GM19324 (cell line): Measurements from ENCODE around the gene CDKN2B.

Source experiments
- ATAC-seq: cut with Tn5 transposase; IDR thresholded peaks from one replicate; pipeline ENCODE4 v1.9.1; 2021; ENCODE audit warnings: mild to moderate bottlenecking, moderate library complexity; ENCODE audit not compliant: unreplicated experiment, low FRiP score

Gene CDKN2B

DNA sequence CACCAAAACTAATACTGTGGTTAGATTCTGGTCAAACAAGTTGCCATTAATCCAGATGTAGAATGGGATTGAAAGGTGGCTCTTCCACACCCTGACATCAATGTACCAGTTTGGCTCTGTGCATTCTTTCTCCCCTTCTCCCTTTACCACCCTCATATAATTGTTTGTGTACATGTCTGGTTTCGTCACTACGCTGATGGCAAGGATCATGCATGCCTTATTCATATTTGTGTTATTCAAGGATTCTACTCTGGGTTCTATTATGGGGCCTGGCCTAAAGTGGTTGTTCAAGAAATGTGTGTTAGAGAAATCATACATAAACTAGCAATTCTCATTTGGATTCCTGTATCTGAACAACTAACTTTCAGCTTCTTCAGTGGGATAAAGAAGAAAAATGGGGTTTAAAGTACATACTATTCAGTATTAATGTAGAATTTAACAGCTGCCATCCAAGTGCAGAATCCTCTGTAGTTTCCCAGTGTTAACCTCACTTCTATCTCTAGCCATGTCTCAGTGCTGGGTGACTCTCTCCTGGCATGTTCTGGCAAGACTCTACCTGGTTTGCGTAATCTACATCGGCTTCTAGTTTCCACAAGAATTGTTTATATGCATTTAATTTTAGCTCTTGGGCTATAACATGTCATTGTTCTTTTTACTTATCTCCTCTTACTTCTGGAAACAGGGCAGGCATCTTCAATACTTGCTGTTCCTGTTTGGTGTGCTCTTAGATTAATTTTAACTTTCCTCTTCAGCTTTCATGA lies 27.9 kb upstream of the CDKN2B start:
- ATAC-seq: no peak

DNA sequence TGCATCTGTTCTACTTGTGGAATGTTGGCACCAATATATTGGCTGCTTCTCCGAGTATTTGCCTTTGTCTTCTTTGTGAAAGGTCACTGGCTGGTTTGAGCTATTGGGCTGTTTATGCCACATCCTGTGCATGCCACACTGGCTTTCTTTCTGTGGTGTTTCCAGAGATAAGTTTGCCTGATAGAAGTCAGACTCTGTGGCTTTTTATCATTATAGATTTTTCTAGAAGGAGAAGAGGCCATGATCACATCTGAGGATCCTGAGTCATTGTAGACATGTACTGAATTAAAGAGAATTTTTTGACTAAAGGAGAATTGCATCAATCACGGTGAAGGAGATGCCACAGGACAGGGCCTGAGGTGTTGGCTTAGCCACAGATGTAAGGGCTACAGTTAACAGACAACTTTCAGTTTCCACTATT lies 26.5 kb upstream of the CDKN2B start:
- ATAC-seq: no peak

DNA sequence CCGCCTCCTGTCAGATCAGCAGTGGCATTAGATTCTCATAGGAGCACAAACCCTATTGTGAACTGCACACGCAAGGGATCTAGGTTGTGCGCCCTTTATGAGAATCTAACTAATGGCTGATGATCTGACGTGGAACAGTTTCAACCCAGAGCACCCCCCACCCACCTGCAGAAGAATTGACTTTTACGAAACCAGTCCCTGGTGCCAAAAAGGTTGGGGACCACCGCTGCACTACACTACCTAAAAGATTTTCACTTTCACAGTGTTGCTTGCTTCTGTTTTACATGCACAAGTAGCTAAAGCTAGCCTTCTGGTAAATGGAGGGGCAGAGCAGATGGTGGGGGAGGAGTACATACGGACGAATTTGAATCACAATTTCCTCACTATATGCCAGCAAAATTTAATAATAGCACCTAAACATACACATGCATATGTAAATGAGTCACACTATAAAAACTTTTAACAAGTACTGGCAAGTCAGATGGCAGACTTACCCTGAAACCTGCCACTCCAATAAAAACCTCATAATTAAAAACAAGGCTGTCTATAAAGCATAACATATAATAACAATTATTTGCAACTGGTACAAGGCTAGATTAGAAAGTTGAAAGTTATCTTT lies 24.0 kb upstream of the CDKN2B start:
- peak; percentile 29 for ATAC-seq

DNA sequence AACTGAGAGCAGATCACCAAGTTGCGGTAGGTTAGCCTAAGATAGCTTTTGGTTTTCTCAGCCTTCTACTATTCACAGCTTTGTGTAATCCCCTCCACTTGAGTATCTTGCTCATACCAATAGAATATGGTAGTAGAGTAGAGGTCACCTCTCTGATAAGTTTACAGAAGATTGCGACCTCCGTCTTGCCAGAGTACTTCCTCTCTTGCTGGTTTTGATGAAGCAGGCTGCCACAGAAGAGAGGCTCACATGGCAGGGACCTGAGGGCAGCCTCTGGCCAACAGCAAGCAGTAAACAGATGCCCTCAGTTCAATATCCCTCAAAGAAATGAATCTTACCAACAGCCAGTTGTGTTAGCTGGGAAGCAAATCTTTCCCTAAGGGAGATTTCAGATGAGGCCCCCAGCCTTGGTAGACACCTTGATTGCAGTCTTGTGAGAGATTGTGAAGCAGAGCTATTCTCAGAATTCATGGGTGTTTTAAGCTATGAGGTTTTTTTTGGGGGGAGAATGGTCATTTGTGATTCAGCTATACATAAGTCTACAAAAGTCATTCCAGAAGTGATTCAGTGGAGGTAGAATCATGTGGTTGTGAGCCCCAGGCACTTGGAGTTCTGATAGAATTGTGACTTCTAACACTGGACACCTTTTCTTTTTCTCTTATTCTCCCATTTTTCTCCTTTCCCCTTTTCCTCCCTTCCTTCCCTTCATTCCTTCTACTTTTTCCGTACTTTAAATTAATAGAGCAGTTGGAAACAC lies 22.7 kb upstream of the CDKN2B start:
- ATAC-seq: no peak

DNA sequence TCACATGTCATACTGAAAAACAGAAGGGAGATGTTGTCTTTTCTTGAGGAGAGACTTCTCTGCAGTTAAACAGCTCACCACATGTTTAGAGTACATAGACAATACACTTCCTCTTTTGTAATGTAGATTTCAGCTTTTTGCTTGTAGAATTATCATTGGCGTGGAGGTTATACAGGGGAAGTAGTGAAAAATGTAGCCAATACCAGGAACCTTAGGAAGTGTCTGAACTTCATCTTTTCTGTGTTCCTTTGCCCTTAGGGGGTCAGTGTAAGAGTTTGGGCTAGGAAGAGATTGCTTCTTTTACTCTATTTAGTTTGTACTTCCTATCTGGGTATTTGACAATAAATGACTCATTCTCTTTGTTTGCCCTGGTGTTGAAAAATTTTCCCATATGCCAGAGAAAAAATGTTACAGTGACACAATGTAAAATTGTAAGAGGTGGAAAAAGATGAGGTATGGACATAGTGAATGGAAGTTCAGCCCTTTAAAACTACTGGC lies 21.0 kb upstream of the CDKN2B start:
- ATAC-seq: peak; percentile 56

DNA sequence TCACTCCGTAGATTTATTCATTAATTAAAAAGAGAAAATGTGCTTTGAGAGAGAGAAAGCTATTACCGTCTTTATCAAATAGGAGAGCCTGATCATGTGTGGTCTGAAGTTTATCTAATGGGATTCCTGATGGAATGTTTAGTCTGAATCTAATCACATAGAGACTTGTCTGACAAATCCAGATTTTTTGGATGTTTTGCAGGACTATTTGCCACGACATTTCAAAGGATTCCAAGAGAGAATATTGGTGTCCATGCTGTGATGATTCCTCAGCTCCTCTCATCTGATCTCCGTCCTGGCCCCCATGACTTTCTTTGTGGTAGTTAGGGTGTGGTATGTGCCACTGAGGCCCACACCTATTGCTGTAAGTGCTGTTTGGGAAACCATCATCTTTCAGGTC lies 20.1 kb upstream of the CDKN2B start:
- ATAC-seq: no peak

DNA sequence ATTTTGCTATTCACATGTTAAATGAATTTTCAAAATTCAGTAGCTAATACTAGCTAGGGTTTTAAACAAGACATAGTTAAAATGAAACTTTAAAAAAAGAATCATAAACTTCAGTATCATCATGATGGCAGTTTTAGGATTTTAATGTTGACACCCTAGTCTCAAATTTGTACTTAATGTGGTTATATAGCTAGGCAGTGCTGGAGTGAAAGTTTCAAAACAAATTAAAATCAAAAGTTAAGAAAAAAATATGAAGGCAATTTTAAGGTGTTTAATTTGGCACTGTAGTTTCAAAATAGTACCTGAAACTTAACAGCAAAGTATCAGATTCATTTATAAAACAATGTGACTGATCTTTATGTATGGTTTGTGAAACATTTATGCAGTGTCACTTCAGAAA lies 19.3 kb upstream of the CDKN2B start:
- no peak for ATAC-seq

DNA sequence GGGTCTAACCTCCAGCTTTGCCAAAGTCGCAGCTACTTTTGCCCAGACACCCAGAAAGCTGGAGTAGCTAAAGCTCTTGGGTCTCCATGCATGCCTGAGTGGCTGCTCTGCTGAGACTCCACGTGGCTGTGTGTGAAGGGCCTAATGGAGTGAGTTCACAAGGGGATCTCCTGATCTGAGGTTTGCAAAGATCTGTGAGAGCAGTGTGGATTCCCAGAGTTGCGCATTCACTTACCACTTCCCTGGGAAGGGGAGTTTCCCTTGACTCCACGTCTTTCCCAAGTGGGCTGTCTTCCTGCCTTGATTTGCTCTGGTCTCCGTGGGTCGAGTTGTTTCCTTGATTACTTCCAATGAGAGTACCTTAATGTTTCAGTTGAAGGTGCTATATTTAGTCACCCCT lies 17.6 kb upstream of the CDKN2B start:
- ATAC-seq: no peak

DNA sequence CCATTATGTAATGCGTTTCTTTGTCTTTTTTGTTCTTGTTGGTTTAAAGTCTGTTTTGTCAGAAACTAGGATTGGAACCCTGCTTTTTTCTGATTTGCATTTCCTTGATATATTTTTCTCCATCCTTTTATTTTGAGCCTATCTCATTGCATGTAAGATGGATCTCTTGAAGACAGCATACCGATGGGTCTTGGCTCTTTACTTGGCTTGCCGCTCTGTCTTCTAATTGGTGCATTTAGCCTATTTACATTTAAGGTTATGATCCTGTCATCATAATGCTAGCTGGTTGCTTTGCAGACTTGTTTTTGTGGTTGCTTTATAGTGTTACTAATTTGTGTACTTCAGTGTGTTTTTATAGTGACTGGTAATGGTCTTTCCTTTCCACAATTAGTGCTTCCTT lies 13.3 kb upstream of the CDKN2B start:
- no peak for ATAC-seq

DNA sequence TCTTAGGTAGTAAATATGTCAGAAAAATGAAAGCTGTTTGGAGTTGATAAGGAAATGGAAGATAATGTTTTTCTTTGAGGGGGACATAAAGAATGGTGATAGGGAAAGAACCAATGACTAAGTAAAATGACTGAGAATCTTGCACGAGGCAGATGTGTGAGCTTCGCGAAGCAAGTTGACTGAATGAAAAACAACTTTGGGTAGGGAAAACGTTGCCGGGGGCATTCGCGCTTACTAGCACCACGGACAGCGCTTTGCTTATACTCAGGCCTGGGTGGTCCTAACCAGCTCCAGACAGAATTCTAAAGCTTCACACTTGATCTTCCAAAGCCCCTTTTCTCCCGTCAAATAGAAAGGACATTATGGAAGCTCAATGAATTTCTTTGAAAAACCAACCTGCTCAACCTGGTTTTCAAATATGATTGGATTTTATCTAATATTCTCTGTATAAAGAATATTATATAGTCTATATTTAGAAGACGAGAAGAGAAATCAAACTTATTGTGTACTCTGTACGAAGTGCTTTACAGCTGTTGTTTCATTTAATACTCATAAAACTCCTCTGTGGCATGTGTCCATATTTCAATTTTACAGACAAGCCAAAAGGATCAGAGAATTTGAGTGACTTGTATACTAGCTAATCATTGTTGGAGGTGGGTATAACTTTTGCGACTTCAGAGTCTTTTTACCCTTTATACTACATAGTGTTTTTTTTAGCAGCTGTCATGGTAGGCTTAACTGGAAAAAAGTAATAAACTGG lies 1.9 kb upstream of the CDKN2B start:
- no peak for ATAC-seq

DNA sequence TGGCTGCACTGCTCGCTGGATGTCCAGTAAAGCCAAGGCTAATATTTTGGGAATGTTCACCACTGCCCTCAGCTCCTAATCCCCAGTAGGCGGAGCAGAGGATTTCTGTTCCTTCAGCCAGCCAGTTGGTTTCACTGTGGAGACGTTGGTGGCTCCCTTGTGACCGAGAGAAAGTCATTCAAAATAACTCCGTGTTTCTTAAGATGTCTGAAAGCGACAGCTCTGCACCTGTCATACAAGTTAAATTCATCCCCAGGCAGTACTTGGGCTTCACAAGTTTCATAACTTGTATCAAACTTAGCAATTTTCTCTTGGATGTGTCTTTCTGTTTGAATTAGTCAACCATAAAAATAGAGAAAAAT lies 382 bp upstream of the CDKN2B start:
- ATAC-seq: peak; percentile 18

DNA sequence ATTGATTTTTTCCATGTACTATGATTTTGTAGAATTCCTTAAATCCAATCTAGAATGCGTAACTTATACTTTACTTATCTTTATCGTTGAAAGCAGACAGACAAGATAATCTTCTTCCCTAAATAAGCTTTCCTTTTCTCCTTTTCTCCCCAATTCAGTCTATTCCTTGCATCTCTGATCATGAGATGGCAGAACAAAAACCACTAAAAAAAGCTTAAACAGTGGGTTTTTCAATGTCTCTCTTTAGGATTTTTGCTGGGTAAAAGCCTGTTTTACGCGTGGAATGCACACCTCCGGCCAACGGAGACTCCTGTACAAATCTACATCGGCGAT lies 755 bp downstream of the CDKN2B start:
- no peak for ATAC-seq

DNA sequence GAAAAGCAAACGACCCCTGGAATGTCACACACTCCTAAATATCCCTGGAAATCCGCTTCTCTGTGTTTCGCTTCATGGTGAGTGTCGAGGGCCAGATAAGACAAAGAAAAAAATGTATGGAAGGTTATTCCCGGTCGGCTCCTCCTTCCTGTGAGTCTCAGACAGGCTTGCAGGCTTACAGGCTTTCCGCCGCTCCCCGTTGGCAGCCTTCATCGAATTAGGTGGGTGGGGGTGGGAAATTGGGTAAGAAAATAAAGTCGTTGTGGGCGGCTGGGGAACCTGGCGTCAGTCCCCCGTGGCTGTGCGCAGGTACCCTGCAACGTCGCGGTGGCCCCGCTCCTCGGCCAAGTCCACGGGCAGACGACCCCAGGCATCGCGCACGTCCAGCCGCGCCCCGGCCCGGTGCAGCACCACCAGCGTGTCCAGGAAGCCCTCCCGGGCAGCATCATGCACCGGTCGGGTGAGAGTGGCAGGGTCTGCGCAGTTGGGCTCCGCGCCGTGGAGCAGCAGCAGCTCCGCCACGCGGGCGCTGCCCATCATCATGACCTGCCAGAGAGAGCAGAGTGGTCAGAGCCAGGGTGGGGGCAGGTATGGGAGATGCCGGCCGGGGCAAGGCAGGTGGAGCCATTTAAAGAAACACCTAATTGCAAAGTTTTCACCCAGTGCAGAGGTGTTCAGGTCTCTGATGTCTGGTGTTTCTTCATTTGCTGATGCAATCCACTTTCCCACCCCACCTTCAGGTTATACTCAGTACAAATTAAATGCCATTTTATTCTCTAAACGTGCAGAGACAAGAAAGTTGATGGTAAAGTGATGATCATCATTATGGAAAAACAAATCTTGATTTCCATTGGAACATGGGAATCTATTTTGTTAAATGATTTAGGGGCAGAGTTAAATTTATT lies 3.2 kb downstream of the CDKN2B start:
- no peak for ATAC-seq

DNA sequence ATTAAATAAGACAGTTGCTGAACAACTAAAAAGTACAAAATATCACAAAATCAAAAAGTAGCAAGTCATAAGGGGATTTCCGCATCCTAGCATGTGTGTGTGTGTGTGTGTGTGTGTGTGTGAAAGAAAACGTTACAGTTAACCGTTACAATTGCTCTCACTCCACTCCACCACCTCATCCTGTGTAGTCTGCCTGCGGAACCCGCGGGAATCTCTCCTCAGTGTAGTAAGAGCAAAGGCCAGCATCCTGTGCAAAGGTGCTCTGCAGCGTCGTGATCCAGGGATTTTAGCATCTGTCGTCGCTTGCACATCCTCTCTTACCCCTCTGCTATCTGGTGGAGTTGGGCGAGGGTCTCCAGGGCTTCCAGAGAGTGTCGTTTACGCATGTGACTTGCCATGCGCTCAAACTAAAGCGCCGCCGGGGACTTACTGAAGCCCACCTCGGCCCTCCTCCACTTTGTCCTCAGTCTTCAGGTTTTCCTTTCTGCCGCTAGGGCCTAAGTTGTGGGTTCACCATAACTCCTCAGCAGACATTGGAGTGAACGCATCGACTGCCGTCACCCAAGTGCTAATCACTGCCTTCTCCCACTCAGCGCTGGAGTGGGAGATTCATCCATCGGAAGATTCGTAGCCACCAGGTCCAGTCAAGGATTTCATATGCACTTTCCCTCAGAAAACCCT lies 3.9 kb downstream of the CDKN2B start:
- no peak for ATAC-seq

DNA sequence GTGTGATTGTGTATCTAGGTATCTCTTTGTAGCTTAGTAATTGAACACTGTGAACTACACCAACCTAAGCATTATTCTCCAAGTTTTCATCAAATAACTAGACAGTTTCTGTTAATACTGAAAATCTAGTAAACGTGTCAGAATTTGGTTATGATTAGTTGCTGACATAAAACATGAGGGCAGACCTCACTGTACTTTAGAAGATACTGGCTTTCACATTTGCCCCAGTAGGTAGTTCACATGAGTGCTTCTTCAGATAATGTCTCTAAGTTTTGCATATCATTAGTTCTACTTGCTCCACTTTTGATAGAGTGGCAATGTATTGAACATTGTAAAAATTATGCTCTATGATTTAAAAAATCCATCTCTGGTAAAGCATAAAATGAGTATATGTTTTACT lies 7.1 kb downstream of the CDKN2B start:
- ATAC-seq: no peak

DNA sequence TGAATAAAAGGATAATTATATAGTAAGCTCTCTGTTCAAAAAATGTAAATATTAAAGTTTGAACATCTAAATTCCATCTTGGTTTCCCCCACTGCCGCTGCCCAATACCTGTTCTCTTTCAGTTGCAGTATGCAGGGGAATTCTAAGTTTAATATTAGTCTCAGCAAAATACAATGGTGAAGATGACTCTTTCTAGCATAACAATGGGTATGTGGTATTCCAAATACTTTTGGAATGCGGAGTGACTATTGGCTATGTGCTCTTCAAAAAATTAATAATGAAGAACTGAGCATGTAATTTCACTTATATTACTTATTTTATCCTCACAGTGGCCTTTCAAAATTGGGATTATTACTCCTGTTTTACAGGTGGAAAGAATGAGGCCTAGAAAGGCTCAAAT lies 11.1 kb downstream of the CDKN2B start:
- ATAC-seq: no peak

DNA sequence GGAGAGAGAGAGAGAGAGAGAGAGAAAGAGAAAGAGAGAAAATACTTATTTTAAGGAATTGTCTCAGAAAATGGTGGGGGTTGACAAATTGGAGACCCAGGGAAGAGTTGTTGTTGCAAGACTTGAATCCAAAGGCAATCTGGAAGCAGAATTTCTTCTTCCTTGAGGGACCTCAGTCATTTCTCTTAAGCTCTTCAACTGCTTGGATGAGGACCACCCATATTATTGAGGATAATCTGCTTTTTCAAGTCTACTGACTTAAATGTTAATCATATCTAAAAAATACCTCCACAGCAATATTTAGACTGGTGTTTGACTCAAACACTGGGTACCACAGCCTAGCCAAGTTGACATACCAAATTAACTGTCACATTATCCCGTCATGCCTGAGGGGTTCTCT lies 11.6 kb downstream of the CDKN2B start:
- ATAC-seq: no peak

DNA sequence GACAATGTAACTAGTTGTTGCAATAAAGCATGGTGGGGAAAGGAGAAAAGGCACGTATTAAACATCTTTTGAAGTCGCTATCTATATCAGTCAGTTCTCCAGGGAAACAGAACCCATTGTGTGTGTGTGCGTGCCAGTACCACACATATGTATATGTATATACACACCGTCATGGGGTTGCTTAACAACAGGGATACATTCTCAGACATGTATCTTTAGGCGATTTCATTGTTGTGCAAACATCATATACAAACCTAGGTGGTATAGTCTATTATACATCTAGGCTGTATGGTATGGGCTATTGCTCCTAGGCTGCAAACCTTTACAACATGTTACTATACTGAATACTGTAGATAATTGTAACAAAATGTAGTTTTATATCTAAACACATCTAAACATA lies 12.2 kb downstream of the CDKN2B start:
- no peak for ATAC-seq

DNA sequence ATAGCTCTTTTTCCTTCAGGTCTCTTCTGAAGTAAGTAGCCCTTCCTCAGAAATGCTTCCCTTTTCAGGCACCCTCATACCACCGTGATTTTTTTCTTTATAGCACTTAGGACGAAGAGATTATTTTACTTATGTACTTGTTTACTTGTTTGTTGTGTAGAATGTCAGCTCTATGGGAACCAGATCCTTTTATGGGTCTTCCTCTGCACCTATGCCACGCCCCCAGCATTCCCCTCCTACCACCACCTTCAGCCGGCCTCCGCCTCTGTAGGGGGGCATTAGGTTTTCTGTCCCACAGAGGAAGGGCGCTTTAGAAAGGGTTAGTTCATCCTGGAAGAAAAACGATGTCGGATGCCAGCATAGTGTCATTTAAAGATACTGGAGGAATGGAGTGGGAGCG lies 12.7 kb downstream of the CDKN2B start:
- no peak for ATAC-seq
